Ovary (tissue), 3 donors: ENCODE results near the gene MAST4.

Experiments used
- EP300 ChIP-seq: sonication (generic); formaldehyde crosslinking; IDR thresholded peaks from one replicate; pipeline ENCODE4 v1.6.1; 2017; ENCODE audit warnings: antibody characterized with exemption
- POLR2A ChIP-seq: fragments of 450-650 bp; IDR thresholded peaks from one replicate; pipeline ENCODE4 v1.6.1; 2017; ENCODE audit warnings: antibody characterized with exemption, mild to moderate bottlenecking, moderate library complexity
- TF ChIP-seq, protein P1 (sequence below), 3 donors: fragments of 450-650 bp in 2 of 3; fragments of 200-600 bp in 1 of 3; IDR thresholded peaks; one replicate each; pipeline versions ENCODE4 v1.5.1 to v1.8.0; 2016 to 2022; ENCODE audit warnings: antibody characterized with exemption in 3 of 3, mild to moderate bottlenecking in 1 of 3
- donor health status: DM: no; HTN: no; CAD: no.

DNA sequence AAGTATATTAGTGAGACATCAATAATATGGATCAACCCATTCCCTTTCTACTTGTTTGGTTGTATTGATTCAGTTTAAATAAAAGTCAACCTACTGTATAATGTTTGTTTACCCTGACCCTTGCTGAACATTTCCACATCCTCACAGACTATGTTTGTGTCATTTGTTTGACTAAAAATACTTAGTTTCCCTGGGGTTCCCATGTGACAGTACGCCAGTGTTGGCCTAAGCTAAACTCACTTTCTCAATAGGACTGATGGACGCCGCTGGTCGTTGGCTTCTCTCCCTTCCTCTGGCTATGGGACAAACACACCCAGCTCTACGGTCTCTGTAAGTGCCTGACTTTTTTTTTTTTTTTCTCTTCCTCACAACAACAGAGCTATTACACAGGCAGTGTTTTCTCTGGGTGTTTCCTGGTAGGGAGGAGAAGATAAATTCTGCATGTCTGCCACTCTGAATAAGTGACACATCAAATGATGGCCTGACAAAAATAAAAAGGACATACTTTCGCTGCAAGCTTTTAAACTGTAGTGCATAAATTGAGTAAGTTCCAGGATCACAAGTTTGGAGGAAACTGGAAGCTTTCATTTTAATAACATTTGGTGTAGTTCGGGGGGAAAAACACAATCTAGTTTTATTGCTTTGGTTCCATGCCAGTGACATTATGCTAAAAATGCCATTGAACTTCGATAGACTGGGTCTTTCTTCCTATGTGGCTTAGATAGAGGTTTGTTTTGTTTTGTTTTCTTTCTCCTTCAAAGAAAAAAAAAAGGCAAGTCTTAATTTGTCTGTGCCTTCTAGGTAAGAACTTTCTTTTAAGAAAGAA is 499.4 kb downstream of the MAST4 start:
- TF ChIP-seq POLR2A (no peak), EP300 (no peak)
- TF ChIP-seq, protein P1, sequence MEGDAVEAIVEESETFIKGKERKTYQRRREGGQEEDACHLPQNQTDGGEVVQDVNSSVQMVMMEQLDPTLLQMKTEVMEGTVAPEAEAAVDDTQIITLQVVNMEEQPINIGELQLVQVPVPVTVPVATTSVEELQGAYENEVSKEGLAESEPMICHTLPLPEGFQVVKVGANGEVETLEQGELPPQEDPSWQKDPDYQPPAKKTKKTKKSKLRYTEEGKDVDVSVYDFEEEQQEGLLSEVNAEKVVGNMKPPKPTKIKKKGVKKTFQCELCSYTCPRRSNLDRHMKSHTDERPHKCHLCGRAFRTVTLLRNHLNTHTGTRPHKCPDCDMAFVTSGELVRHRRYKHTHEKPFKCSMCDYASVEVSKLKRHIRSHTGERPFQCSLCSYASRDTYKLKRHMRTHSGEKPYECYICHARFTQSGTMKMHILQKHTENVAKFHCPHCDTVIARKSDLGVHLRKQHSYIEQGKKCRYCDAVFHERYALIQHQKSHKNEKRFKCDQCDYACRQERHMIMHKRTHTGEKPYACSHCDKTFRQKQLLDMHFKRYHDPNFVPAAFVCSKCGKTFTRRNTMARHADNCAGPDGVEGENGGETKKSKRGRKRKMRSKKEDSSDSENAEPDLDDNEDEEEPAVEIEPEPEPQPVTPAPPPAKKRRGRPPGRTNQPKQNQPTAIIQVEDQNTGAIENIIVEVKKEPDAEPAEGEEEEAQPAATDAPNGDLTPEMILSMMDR (IDR thresholded peaks at IDR 0.05), result no peak
